HepG2 (cell line): ENCODE measurements around the gene SEC14L2.

Experiments
- ELF1 ChIP-seq: sonication (generic); formaldehyde crosslinking; IDR thresholded peaks from 2 replicates; pipeline ENCODE4 v1.4.0; 2020; ENCODE audit warnings: missing genetic modification reagents
- NR2C2 ChIP-seq: sonication (generic); formaldehyde crosslinking; IDR thresholded peaks from 2 replicates; pipeline ENCODE4 v1.4.0; 2020; ENCODE audit warnings: missing genetic modification reagents, mild to moderate bottlenecking, moderate library complexity, borderline replicate concordance
- PREB ChIP-seq: sonication (generic); formaldehyde crosslinking; IDR thresholded peaks from 2 replicates; pipeline ENCODE4 v1.4.0; 2020; ENCODE audit warnings: missing genetic modification reagents
- SP2 ChIP-seq: sonication (generic); formaldehyde crosslinking; IDR thresholded peaks from 2 replicates; pipeline ENCODE4 v1.5.1; 2020; ENCODE audit warnings: mild to moderate bottlenecking, missing genetic modification reagents
- TCF7 ChIP-seq: sonication (generic); IDR thresholded peaks from 2 replicates; pipeline ENCODE4 v1.6.1; 2016; ENCODE audit warnings: antibody characterized with exemption, low read depth
- TCF7L2 ChIP-seq: IDR thresholded peaks from 2 replicates; pipeline ENCODE4 v1.6.1; 2011; ENCODE audit warnings: mild to moderate bottlenecking, low read depth, low read length, moderate library complexity
- TEAD2 ChIP-seq: sonication (generic); formaldehyde crosslinking; IDR thresholded peaks from 2 replicates; pipeline ENCODE4 v1.9.0; 2021; ENCODE audit warnings: missing genetic modification reagents
- ZBTB1 ChIP-seq: sonication (generic); formaldehyde crosslinking; IDR thresholded peaks from 2 replicates; pipeline ENCODE4 v1.4.0; 2020; ENCODE audit warnings: missing genetic modification reagents, borderline replicate concordance
- ZFP36L1 ChIP-seq: sonication (generic); formaldehyde crosslinking; IDR thresholded peaks from 2 replicates; pipeline ENCODE4 v1.8.0; 2022; ENCODE audit warnings: mild to moderate bottlenecking, missing genetic modification reagents, moderate library complexity
- ZFX ChIP-seq: sonication (generic); formaldehyde crosslinking; IDR thresholded peaks from 2 replicates; pipeline ENCODE4 v1.4.0; 2020; ENCODE audit warnings: mild to moderate bottlenecking, low read depth, missing genetic modification reagents, moderate library complexity
- ZNF234 ChIP-seq: sonication (generic); formaldehyde crosslinking; conservative IDR thresholded peaks from 2 replicates; pipeline ENCODE4 v1.5.1; 2020; ENCODE audit warnings: mild to moderate bottlenecking, missing genetic modification reagents
- ZSCAN25 ChIP-seq: sonication (generic); formaldehyde crosslinking; IDR thresholded peaks from 2 replicates; pipeline ENCODE4 v1.8.0; 2022; ENCODE audit warnings: mild to moderate bottlenecking, missing genetic modification reagents

DNA sequence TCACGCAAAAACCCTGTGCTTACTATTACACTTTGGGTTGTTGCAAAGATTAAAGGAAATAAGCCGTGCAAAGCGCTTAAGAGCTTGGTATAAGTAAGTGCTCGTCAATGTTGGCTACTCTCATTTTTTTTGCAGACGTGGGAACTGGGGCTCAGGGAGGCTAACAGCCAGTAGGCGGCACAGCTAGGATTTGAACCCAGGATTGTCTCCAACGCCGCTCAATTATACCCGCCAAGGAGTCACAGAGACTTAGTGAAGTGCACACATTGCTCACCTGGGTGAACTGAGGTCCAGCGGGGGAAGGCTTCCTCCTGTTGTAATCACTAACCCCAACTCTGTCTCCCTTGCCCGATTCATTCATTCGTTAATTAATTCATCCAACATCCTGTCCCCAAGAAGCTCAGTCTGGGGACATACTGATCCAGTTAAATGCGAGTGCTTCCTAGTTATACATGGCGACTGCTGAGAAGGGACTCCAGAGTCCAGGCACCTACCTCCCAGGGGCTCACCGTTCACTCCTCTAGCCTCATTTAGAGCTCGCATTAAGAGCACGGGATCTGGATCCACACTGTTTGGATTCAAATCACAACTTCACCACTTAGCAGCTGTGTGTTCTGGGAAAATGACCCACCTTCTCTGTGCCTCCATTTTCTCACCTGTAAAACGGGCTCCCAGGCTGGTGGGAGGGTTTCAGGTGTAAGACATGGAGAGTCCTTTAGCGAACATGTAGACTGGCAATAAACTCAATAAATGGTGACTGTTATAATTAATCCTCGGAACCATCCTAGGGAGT lies 27.9 kb downstream of the SEC14L2 start:
- TF ChIP-seq ZBTB1 (no peak), ZFX (CRISPR knock-in tag) (no peak), SP2 (CRISPR knock-in tag) (no peak), NR2C2 (no peak), ELF1 (CRISPR knock-in tag) (no peak), TCF7L2 (no peak), TCF7 (no peak), PREB (no peak), ZFP36L1 (no peak), ZSCAN25 (CRISPR knock-in tag) (no peak), ZNF234 (CRISPR knock-in tag) (no peak), TEAD2 (CRISPR knock-in tag) (no peak)
